Memory B cell (primary cell): ENCODE data around the gene HS3ST3B1.
A peak's percentile ranks its signal among the peaks of the same experiment; 100 is the strongest.

Source experiments
- ATAC-seq: fragments of 150-1000 bp; cut with Tn5 transposase; 2 replicates; pipeline ENCODE4 v1.10.0; 2021; ENCODE audit warnings: low read depth, mild to moderate bottlenecking, moderate library complexity
- DNase-seq, 2 donors: peaks; one replicate each; pipeline ENCODE4 v3.0.0; 2022; ENCODE audit warnings: low spot score in 2 of 2
- H3K27ac Mint-ChIP-seq: one replicate; pipeline ENCODE4 v1.8.0; 2022; ENCODE audit warnings: mild to moderate bottlenecking, moderate library complexity, mixed read lengths
- H3K27me3 Mint-ChIP-seq: one replicate; pipeline ENCODE4 v1.8.0; 2022; ENCODE audit warnings: mixed read lengths
- H3K36me3 Mint-ChIP-seq: one replicate; pipeline ENCODE4 v1.8.0; 2022; ENCODE audit warnings: mild to moderate bottlenecking, mixed read lengths
- H3K4me1 Mint-ChIP-seq: one replicate; pipeline ENCODE4 v1.8.0; 2022; ENCODE audit warnings: mixed read lengths
- H3K4me3 Mint-ChIP-seq: one replicate; pipeline ENCODE4 v1.8.0; 2022; ENCODE audit warnings: mild to moderate bottlenecking, moderate library complexity, mixed read lengths
- H3K9me3 Mint-ChIP-seq: one replicate; pipeline ENCODE4 v1.8.0; 2022; ENCODE audit warnings: mixed read lengths

HS3ST3B1 gene

GRCh38 chr17:14336418-14336817 lies 35.5 kb downstream of the HS3ST3B1 start:
- DNase-seq (no peak), ATAC-seq (no peak)
- Mint-ChIP-seq H3K9me3 (no peaks in the 10 kb centered on the region), H3K36me3 (no peaks in the 10 kb centered on the region), H3K27me3 (peaks cover 14% of the 10 kb centered on the region), H3K4me1 (peaks cover 2% of the 10 kb centered on the region), H3K4me3 (no peak overlapping the region), H3K27ac (no peak overlapping the region)

- no peaks in the 10 kb centered on the region for H3K36me3 Mint-ChIP-seq
- ATAC-seq = no peak
- H3K27me3 Mint-ChIP-seq = peaks cover 14% of the 10 kb centered on the region
- H3K9me3 Mint-ChIP-seq = no peaks in the 10 kb centered on the region
- no peak for DNase-seq
- H3K27ac Mint-ChIP-seq = no peak overlapping the region
- H3K4me1 Mint-ChIP-seq = peaks cover 2% of the 10 kb centered on the region
- H3K4me3 Mint-ChIP-seq = no peak overlapping the region
Observed at GRCh38 chr17:14337596-14338079, 36.8 kb downstream of the HS3ST3B1 start.

- DNase-seq = no peak
- no peak overlapping the region for H3K27ac Mint-ChIP-seq
- peaks cover 12% of the 10 kb centered on the region for H3K27me3 Mint-ChIP-seq
- H3K9me3 Mint-ChIP-seq = no peaks in the 10 kb centered on the region
- peaks cover 2% of the 10 kb centered on the region for H3K4me1 Mint-ChIP-seq
- peaks cover 2% of the 10 kb centered on the region for H3K36me3 Mint-ChIP-seq
- no peak for ATAC-seq
- no peak overlapping the region for H3K4me3 Mint-ChIP-seq
Observed at GRCh38 chr17:14340857-14341754, 40.2 kb downstream of the HS3ST3B1 start.

- Mint-ChIP-seq H3K4me1 (peaks cover 2% of the 10 kb centered on the region), H3K36me3 (peaks cover 2% of the 10 kb centered on the region), H3K27me3 (peaks cover 16% of the 10 kb centered on the region), H3K4me3 (no peak overlapping the region), H3K9me3 (no peaks in the 10 kb centered on the region), H3K27ac (no peak overlapping the region)
- DNase-seq (no peak), ATAC-seq (no peak)
Observed at GRCh38 chr17:14341866-14342265, 41.0 kb downstream of the HS3ST3B1 start.

GRCh38 chr17:14346801-14347200 lies 45.9 kb downstream of the HS3ST3B1 start:
- Mint-ChIP-seq H3K27ac (no peak overlapping the region), H3K9me3 (no peaks in the 10 kb centered on the region), H3K4me3 (no peak overlapping the region), H3K27me3 (peaks cover 4% of the 10 kb centered on the region), H3K36me3 (peaks cover 2% of the 10 kb centered on the region), H3K4me1 (peaks cover 2% of the 10 kb centered on the region)
- ATAC-seq (no peak), DNase-seq (no peak)

GRCh38 chr17:14351493-14351892 lies 50.6 kb downstream of the HS3ST3B1 start:
- Mint-ChIP-seq H3K27ac (peak overlapping the region; percentile 1), H3K36me3 (no peaks in the 10 kb centered on the region), H3K4me3 (no peak overlapping the region), H3K9me3 (no peaks in the 10 kb centered on the region), H3K4me1 (peaks cover 9% of the 10 kb centered on the region), H3K27me3 (peaks cover 8% of the 10 kb centered on the region)
- DNase-seq (peak in 1 of 2 donors; percentile 37), ATAC-seq (peak; percentile 97)

- DNase-seq = no peak
- Mint-ChIP-seq H3K9me3 (no peaks in the 10 kb centered on the region), H3K4me3 (no peak overlapping the region), H3K27me3 (peaks cover 6% of the 10 kb centered on the region), H3K4me1 (peaks cover 9% of the 10 kb centered on the region), H3K27ac (peak overlapping the region; percentile 1), H3K36me3 (no peaks in the 10 kb centered on the region)
- ATAC-seq = no peak
Observed at GRCh38 chr17:14352136-14352535, 51.3 kb downstream of the HS3ST3B1 start.

GRCh38 chr17:14353861-14354474 lies 53.1 kb downstream of the HS3ST3B1 start:
- DNase-seq = no peak
- Mint-ChIP-seq H3K27ac (no peak overlapping the region), H3K36me3 (no peaks in the 10 kb centered on the region), H3K27me3 (peaks cover 6% of the 10 kb centered on the region), H3K4me1 (peaks cover 8% of the 10 kb centered on the region), H3K4me3 (no peak overlapping the region), H3K9me3 (no peaks in the 10 kb centered on the region)
- ATAC-seq = no peak

GRCh38 chr17:14354807-14355206 lies 53.9 kb downstream of the HS3ST3B1 start:
- no peaks in the 10 kb centered on the region for H3K9me3 Mint-ChIP-seq
- ATAC-seq (no peak), DNase-seq (no peak)
- no peaks in the 10 kb centered on the region for H3K36me3 Mint-ChIP-seq
- H3K27me3 Mint-ChIP-seq = peaks cover 6% of the 10 kb centered on the region
- peaks cover 17% of the 10 kb centered on the region for H3K4me1 Mint-ChIP-seq
- no peak overlapping the region for H3K4me3 Mint-ChIP-seq
- no peak overlapping the region for H3K27ac Mint-ChIP-seq

- Mint-ChIP-seq H3K27me3 (peaks cover 6% of the 10 kb centered on the region), H3K9me3 (no peaks in the 10 kb centered on the region), H3K36me3 (no peaks in the 10 kb centered on the region), H3K4me3 (no peak overlapping the region), H3K4me1 (peaks cover 19% of the 10 kb centered on the region), H3K27ac (no peak overlapping the region)
- DNase-seq (no peak), ATAC-seq (no peak)
Observed at GRCh38 chr17:14355556-14355955, 54.7 kb downstream of the HS3ST3B1 start.

- Mint-ChIP-seq H3K27ac (peak overlapping the region; percentile 1), H3K36me3 (no peaks in the 10 kb centered on the region), H3K9me3 (no peaks in the 10 kb centered on the region), H3K4me3 (no peak overlapping the region), H3K27me3 (no peaks in the 10 kb centered on the region), H3K4me1 (peaks cover 21% of the 10 kb centered on the region)
- DNase-seq = peak; percentile 53 to 71
- ATAC-seq = peak; percentile 96
Observed at GRCh38 chr17:14359163-14360020, 58.5 kb downstream of the HS3ST3B1 start.

- peak overlapping the region; percentile 39 for H3K4me3 Mint-ChIP-seq
- ATAC-seq (no peak), DNase-seq (no peak)
- H3K27ac Mint-ChIP-seq = no peak overlapping the region
- H3K9me3 Mint-ChIP-seq = no peaks in the 10 kb centered on the region
- H3K36me3 Mint-ChIP-seq = no peaks in the 10 kb centered on the region
- no peaks in the 10 kb centered on the region for H3K27me3 Mint-ChIP-seq
- H3K4me1 Mint-ChIP-seq = peaks cover 21% of the 10 kb centered on the region
Observed at GRCh38 chr17:14360856-14361255, 60.0 kb downstream of the HS3ST3B1 start.

- no peaks in the 10 kb centered on the region for H3K9me3 Mint-ChIP-seq
- no peak overlapping the region for H3K27ac Mint-ChIP-seq
- peaks cover 21% of the 10 kb centered on the region for H3K4me1 Mint-ChIP-seq
- no peaks in the 10 kb centered on the region for H3K27me3 Mint-ChIP-seq
- ATAC-seq (no peak), DNase-seq (no peak)
- no peak overlapping the region for H3K4me3 Mint-ChIP-seq
- no peaks in the 10 kb centered on the region for H3K36me3 Mint-ChIP-seq
Observed at GRCh38 chr17:14361470-14361869, 60.6 kb downstream of the HS3ST3B1 start.
